KOPT-K1 (cell line): ENCODE data around the gene CAMK1G.

Experiments used
- H3K27ac ChIP-seq: fragments of 200-600 bp; sonication (generic); 2 replicates; pipeline ENCODE4 v1.5.1; 2016; ENCODE audit warnings: antibody characterized with exemption, mild to moderate bottlenecking, low read depth, low read length; ENCODE audit not compliant: poor library complexity, severe bottlenecking
- H3K36me3 ChIP-seq: fragments of 200-600 bp; sonication (generic); 2 replicates; pipeline ENCODE4 v1.5.1; 2017; ENCODE audit warnings: antibody characterized with exemption, mild to moderate bottlenecking, low read length, moderate library complexity; ENCODE audit not compliant: insufficient read depth
- H3K9me3 ChIP-seq: fragments of 200-600 bp; sonication (generic); 2 replicates; pipeline ENCODE4 v1.5.1; 2017; ENCODE audit warnings: antibody characterized with exemption, low read length, mild to moderate bottlenecking; ENCODE audit not compliant: insufficient read depth, poor library complexity, severe bottlenecking

The CAMK1G gene

GRCh38 chr1:209617047-209617673 lies 33.6 kb downstream of the CAMK1G start:
- Histone ChIP-seq H3K9me3 (no peaks in the 10 kb centered on the region), H3K27ac (no peak overlapping the region), H3K36me3 (no peaks in the 10 kb centered on the region)

- H3K27ac ChIP-seq, result no peak overlapping the region
- no peaks in the 10 kb centered on the region for H3K36me3 ChIP-seq
- no peaks in the 10 kb centered on the region for H3K9me3 ChIP-seq
Observed at GRCh38 chr1:209617755-209618154, 34.2 kb downstream of the CAMK1G start.

GRCh38 chr1:209618291-209618690 lies 34.8 kb downstream of the CAMK1G start:
- Histone ChIP-seq H3K36me3 (no peaks in the 10 kb centered on the region), H3K9me3 (no peaks in the 10 kb centered on the region), H3K27ac (no peak overlapping the region)

- Histone ChIP-seq H3K27ac (no peak overlapping the region), H3K9me3 (no peaks in the 10 kb centered on the region), H3K36me3 (no peaks in the 10 kb centered on the region)
Observed at GRCh38 chr1:209618756-209619420, 35.4 kb downstream of the CAMK1G start.

GRCh38 chr1:209619696-209620486 lies 36.4 kb downstream of the CAMK1G start:
- no peaks in the 10 kb centered on the region for H3K9me3 ChIP-seq
- H3K27ac ChIP-seq, result no peak overlapping the region
- no peaks in the 10 kb centered on the region for H3K36me3 ChIP-seq

GRCh38 chr1:209620487-209620884 lies 37.0 kb downstream of the CAMK1G start:
- Histone ChIP-seq H3K9me3 (no peaks in the 10 kb centered on the region), H3K36me3 (no peaks in the 10 kb centered on the region), H3K27ac (no peak overlapping the region)

GRCh38 chr1:209621286-209621685 lies 37.8 kb downstream of the CAMK1G start:
- Histone ChIP-seq H3K36me3 (no peaks in the 10 kb centered on the region), H3K27ac (no peak overlapping the region), H3K9me3 (no peaks in the 10 kb centered on the region)

- no peak overlapping the region for H3K27ac ChIP-seq
- H3K36me3 ChIP-seq, result no peaks in the 10 kb centered on the region
- no peaks in the 10 kb centered on the region for H3K9me3 ChIP-seq
Observed at GRCh38 chr1:209621741-209622655, 38.5 kb downstream of the CAMK1G start.

- H3K36me3 ChIP-seq, result no peaks in the 10 kb centered on the region
- H3K9me3 ChIP-seq, result no peaks in the 10 kb centered on the region
- no peak overlapping the region for H3K27ac ChIP-seq
Observed at GRCh38 chr1:209622841-209623829, 39.6 kb downstream of the CAMK1G start.

GRCh38 chr1:209624558-209625549 lies 41.3 kb downstream of the CAMK1G start:
- no peaks in the 10 kb centered on the region for H3K36me3 ChIP-seq
- no peaks in the 10 kb centered on the region for H3K9me3 ChIP-seq
- no peak overlapping the region for H3K27ac ChIP-seq

- Histone ChIP-seq H3K36me3 (no peaks in the 10 kb centered on the region), H3K27ac (no peak overlapping the region), H3K9me3 (no peaks in the 10 kb centered on the region)
Observed at GRCh38 chr1:209625791-209626285, 42.3 kb downstream of the CAMK1G start.

GRCh38 chr1:209626346-209627026 lies 43.0 kb downstream of the CAMK1G start:
- Histone ChIP-seq H3K36me3 (no peaks in the 10 kb centered on the region), H3K27ac (no peak overlapping the region), H3K9me3 (no peaks in the 10 kb centered on the region)
